NCI-H748 treated with DMSO at 0.1 percent for 48 hours (cell line): ENCODE data around the gene ACSBG1.
"Not testable (repeated sequence)": the region's sequence is repeated elsewhere in the genome, so short reads cannot be mapped to it uniquely, and the experiment has no call there.

Experiments
- DNase-seq: peaks from one replicate; lab custom pipeline; 2025; lab: John Stamatoyannopoulos, UW

ACSBG1 gene

GRCh38 chr15:78164010-78164409, 70.4 kb downstream of the ACSBG1 start:
- DNase-seq: no peak

GRCh38 chr15:78162038-78162437, 72.3 kb downstream of the ACSBG1 start:
- no peak for DNase-seq

GRCh38 chr15:78159395-78159794, 75.0 kb downstream of the ACSBG1 start:
- DNase-seq: no peak

GRCh38 chr15:78157203-78157602, 77.2 kb downstream of the ACSBG1 start:
- DNase-seq: no peak

- no peak for DNase-seq
These were observed 77.7 kb downstream of the ACSBG1 start for GRCh38 chr15:78156653-78157052.

GRCh38 chr15:78155355-78155939, 78.9 kb downstream of the ACSBG1 start:
- no peak for DNase-seq

- no peak for DNase-seq
These were observed 79.4 kb downstream of the ACSBG1 start for GRCh38 chr15:78154955-78155354.

- not testable (repeated sequence) for DNase-seq
These were observed 83.3 kb downstream of the ACSBG1 start for GRCh38 chr15:78151075-78151474.

GRCh38 chr15:78149805-78150751, 84.3 kb downstream of the ACSBG1 start:
- DNase-seq: peak; percentile 20

GRCh38 chr15:78149068-78149804, 85.1 kb downstream of the ACSBG1 start, which contains the start of gene IDH3A:
IDH3A (plus strand) TSS chr15:78149362; CDS start chr15:78149404, 42 bp downstream.
- peak; percentile 73 for DNase-seq

- DNase-seq: no peak
These were observed 85.8 kb downstream of the ACSBG1 start for GRCh38 chr15:78148392-78149067.

GRCh38 chr15:78147566-78147965, 86.8 kb downstream of the ACSBG1 start:
- no peak for DNase-seq

GRCh38 chr15:78146425-78147154, 87.8 kb downstream of the ACSBG1 start:
- DNase-seq: no peak

- no peak for DNase-seq
These were observed 92.0 kb downstream of the ACSBG1 start for GRCh38 chr15:78142332-78142731.

GRCh38 chr15:78140292-78140691, 94.1 kb downstream of the ACSBG1 start:
- DNase-seq: no peak

GRCh38 chr15:78139578-78139977, 94.8 kb downstream of the ACSBG1 start:
- no peak for DNase-seq

GRCh38 chr15:78133801-78134200, 100.6 kb downstream of the ACSBG1 start:
- DNase-seq: no peak

GRCh38 chr15:78131295-78132061, 102.9 kb downstream of the ACSBG1 start, which contains the start of gene CIB2:
CIB2 (minus strand) TSS chr15:78131445; CDS start chr15:78131215, 230 bp downstream.
- peak; percentile 7 for DNase-seq

GRCh38 chr15:78130466-78131294, 103.7 kb downstream of the ACSBG1 start:
- DNase-seq: no peak
